Measurements from ENCODE around the gene PADI3. TPM values are rescaled to one million over a fixed set of nuclear protein-coding genes. Genes with fewer than 3 reads are reported as not detected.

PADI3 gene
- total RNA-seq, 1 experiment from 2014 or later: 2.5 TPM

DNA sequence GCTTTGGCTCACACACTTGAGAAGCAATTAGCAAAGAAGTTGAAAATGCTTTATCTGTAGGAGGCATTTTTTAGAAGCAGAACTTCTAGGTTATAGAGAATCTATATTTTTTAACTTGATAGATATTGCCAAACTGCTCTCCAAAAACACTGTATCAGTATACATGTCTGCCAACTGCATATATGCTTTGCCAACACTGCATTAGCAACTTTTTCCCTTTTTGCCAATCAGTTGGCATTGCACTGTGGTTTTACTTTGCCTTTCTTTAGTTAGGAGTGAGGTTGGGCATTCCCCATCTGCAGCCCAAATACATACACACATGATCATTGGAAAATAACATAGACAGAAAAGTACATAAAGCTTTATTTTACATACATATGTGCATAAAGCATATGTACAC is 15.0 kb downstream of the PADI3 start:
- Histone ChIP-seq H3K27me3 (ENCODE audit: insufficient read depth, low read length) (no peaks in the 10 kb centered on the region), H3K4me2 (ENCODE audit: insufficient read depth, insufficient read length, low read length) (no peak overlapping the region), H2BK15ac (ENCODE audit: low read depth, low read length) (no peak overlapping the region), H3K27ac (ENCODE audit: insufficient read length, low read depth, low read length) (no peak overlapping the region), H3K79me2 (ENCODE audit: insufficient read depth, low read length) (no peaks in the 10 kb centered on the region), H4K91ac (ENCODE audit: insufficient read length, low read depth, low read length) (no peak overlapping the region), H3K14ac (ENCODE audit: insufficient read depth, low read length) (no peak overlapping the region), H3K56ac (ENCODE audit: insufficient read length, low read depth, low read length) (no peak overlapping the region), H3K79me1 (ENCODE audit: insufficient read depth, low read depth, low read length, poor library complexity, severe bottlenecking) (no peaks in the 10 kb centered on the region), H3K4ac (ENCODE audit: low read depth, low read length) (no peak overlapping the region), H2AFZ (ENCODE audit: low read length) (no peak overlapping the region), H2AK5ac (ENCODE audit: insufficient read length, low read length) (no peak overlapping the region), H2BK120ac (ENCODE audit: low read depth, low read length, poor library complexity, severe bottlenecking) (no peak overlapping the region), H3K18ac (ENCODE audit: insufficient read length, low read depth, low read length) (no peak overlapping the region), H3K4me1 (ENCODE audit: insufficient read depth, low read length) (no peaks in the 10 kb centered on the region), H2BK12ac (ENCODE audit: insufficient read length, low read depth, low read length) (no peak overlapping the region), H2BK20ac (ENCODE audit: low read depth, low read length, poor library complexity, severe bottlenecking) (no peak overlapping the region), H2BK5ac (ENCODE audit: insufficient read length, low read length) (no peak overlapping the region), H3K23ac (ENCODE audit: insufficient read length, low read depth, low read length) (no peak overlapping the region), H4K20me1 (ENCODE audit: control insufficient read depth, insufficient read depth, insufficient read length) (no peaks in the 10 kb centered on the region), H4K8ac (replicated peaks; ENCODE audit: insufficient read length, low read depth, low read length) (no peak overlapping the region), H3K23me2 (ENCODE audit: insufficient read length, low read depth, low read length, poor library complexity, severe bottlenecking) (no peaks in the 10 kb centered on the region), H3T11ph (ENCODE audit: low read length) (no peak overlapping the region), H4K5ac (ENCODE audit: insufficient read length, low read depth, low read length) (no peak overlapping the region), H3K9ac (ENCODE audit: extremely low read depth, insufficient read length, low read length) (no peak overlapping the region), H3K9me3 (ENCODE audit: control insufficient read depth, low read depth, low read length) (no peaks in the 10 kb centered on the region)
- peaks cover 0 to 5% (median 0%) of the 10 kb centered on the region in 3 experiments; a peak in 2 of 7 replicates for H3K36me3 Mint-ChIP-seq (ENCODE audit: insufficient read depth in 1 of 3, low read depth in 3 of 3)
- no peaks in the 10 kb centered on the region for H3K27me3 Mint-ChIP-seq (ENCODE audit: low read depth)
- no peak overlapping the region for H3K27ac Mint-ChIP-seq
- no peak overlapping the region for H3K4me3 Mint-ChIP-seq
- DNase-seq: no peak
- H3K4me1 Mint-ChIP-seq: peaks cover 0 to 6% of the 10 kb centered on the region in 2 experiments; a peak in 2 of 4 replicates
- peaks cover 4 to 5% of the 10 kb centered on the region in 2 experiments; a peak in 4 of 5 replicates for H3K9me3 Mint-ChIP-seq
- TF ChIP-seq CTCF (conservative IDR thresholded peaks at IDR 0.05): no peak

All from H9 (cell line).